Testis (tissue), 2 donors: Measurements from ENCODE around the gene TFF2.

ENCODE experiments used
- CTCF ChIP-seq, 3 experiments: fragments of 450-650 bp in 2 of 3; fragments of 200-600 bp in 1 of 3; sonication (generic) in 1 of 3; IDR thresholded peaks; one replicate each; pipeline ENCODE4 v1.5.1; 2016 to 2019; ENCODE audit warnings: antibody characterized with exemption in 3 of 3, mild to moderate bottlenecking in 2 of 3, moderate library complexity in 1 of 3
- POLR2A ChIP-seq: fragments of 450-650 bp; IDR thresholded peaks from one replicate; pipeline ENCODE4 v1.6.1; 2017; ENCODE audit warnings: antibody characterized with exemption, mild to moderate bottlenecking, moderate library complexity

GRCh38 chr21:42362700-42363099 lies 11.9 kb upstream of the TFF2 start:
- TF ChIP-seq POLR2A = no peak
- no peak for TF ChIP-seq CTCF (IDR thresholded peaks at IDR 0.05)
